GM19351 (cell line): ENCODE results near the gene SLC16A14.

Experiments used
- ATAC-seq: cut with Tn5 transposase; IDR thresholded peaks from one replicate; pipeline ENCODE4 v1.9.1; 2021; ENCODE audit warnings: mild to moderate bottlenecking, moderate library complexity; ENCODE audit not compliant: unreplicated experiment

The SLC16A14 gene

GRCh38 chr2:230043025-230043424 lies 25.7 kb downstream of the SLC16A14 start:
- ATAC-seq, result no peak

GRCh38 chr2:230042195-230042594 lies 26.5 kb downstream of the SLC16A14 start:
- no peak for ATAC-seq

- ATAC-seq, result no peak
These were observed 45.4 kb downstream of the SLC16A14 start for GRCh38 chr2:230023313-230023712.

- ATAC-seq, result no peak
These were observed 49.0 kb downstream of the SLC16A14 start for GRCh38 chr2:230019742-230020141.

- no peak for ATAC-seq
These were observed 50.6 kb downstream of the SLC16A14 start for GRCh38 chr2:230018153-230018552.

GRCh38 chr2:230016844-230017243 lies 51.9 kb downstream of the SLC16A14 start:
- no peak for ATAC-seq

GRCh38 chr2:230012267-230012884 lies 56.3 kb downstream of the SLC16A14 start:
- ATAC-seq, result no peak

GRCh38 chr2:230011617-230012016 lies 57.1 kb downstream of the SLC16A14 start:
- ATAC-seq, result no peak

GRCh38 chr2:230010501-230010900 lies 58.2 kb downstream of the SLC16A14 start:
- no peak for ATAC-seq

GRCh38 chr2:230008708-230009066 lies 60.0 kb downstream of the SLC16A14 start:
- no peak for ATAC-seq

- ATAC-seq, result peak; percentile 68
These were observed 60.6 kb downstream of the SLC16A14 start for GRCh38 chr2:230007931-230008707.

GRCh38 chr2:230000118-230000841 lies 68.4 kb downstream of the SLC16A14 start:
- ATAC-seq, result peak; percentile 97

- ATAC-seq, result no peak
These were observed 71.2 kb downstream of the SLC16A14 start for GRCh38 chr2:229997565-229997964.

- ATAC-seq, result no peak
These were observed 72.4 kb downstream of the SLC16A14 start for GRCh38 chr2:229996320-229996719.

GRCh38 chr2:229993236-229993635 lies 75.5 kb downstream of the SLC16A14 start:
- no peak for ATAC-seq
